Measurements from ENCODE around the gene PRR33.

PRR33 gene

GRCh38 chr11:1862588-1863351 is 28.9 kb downstream of the PRR33 start:
- DNase-seq (ENCODE audit: low spot score), result no peak

DNA sequence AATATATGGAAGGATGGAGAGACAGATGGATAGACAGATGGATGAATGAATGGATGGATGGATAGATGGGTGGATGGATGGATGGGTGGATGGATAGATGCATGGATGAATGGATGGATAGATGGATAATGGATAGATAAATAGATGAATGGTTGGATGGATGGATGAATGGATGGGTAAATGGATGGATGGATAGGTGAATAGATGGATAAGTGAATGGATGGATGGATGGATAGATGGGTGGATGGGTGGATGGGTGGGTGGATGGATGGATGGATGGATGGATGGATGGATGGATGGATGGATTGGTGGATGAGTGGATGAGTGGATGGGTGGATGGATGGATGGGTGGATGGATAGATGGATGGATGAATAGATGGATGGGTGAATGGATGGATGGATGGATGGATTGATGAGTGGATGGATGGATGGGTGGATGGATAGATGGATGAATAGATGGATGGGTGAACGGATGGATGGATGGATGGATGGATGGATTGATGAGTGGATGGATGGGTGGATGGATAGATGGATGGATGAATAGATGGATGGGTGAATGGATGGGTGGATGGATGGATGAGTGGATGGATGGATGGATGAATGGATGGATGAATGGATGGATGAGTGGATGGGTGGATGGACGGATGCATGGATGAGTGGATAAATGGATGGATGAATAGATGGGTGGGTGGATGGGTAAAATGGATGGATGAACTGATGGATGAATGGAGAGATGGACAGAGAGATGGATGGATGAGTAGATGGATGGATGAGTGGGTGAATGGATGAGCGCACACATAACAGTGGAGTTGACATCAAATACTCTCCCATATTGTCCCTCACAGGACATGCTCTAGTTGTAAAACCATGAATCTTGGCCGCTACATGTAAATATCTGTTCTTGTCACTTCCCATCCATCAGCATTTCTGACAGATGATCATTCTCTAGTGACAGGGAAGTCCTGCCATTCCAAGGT is 30.0 kb downstream of the PRR33 start:
- DNase-seq (ENCODE audit: low spot score), result no peak

- DNase-seq (ENCODE audit: low spot score), result no peak
Measured at GRCh38 chr11:1860108-1860507, 31.6 kb downstream of the PRR33 start.

DNA sequence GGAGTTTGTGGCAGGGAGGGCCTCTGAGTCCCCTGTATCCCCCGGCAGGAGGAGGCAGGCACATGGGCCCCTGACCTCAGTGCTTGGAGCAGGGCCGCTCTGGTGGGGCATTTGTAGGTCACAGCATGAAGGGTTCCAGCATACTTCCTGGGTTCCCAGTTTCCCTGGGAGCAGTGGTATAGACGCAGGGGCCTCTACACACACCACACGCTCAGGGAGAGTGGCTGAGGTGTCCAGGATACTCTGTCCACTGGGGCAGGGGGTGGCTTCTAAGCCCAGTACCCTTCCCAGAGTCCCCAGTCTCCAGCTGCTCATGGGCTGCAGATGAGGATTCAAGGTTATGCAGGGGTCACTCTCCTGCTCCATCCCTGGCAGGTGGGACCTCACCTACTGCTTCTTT is 32.7 kb downstream of the PRR33 start:
- no peak for DNase-seq (ENCODE audit: low spot score)

DNA sequence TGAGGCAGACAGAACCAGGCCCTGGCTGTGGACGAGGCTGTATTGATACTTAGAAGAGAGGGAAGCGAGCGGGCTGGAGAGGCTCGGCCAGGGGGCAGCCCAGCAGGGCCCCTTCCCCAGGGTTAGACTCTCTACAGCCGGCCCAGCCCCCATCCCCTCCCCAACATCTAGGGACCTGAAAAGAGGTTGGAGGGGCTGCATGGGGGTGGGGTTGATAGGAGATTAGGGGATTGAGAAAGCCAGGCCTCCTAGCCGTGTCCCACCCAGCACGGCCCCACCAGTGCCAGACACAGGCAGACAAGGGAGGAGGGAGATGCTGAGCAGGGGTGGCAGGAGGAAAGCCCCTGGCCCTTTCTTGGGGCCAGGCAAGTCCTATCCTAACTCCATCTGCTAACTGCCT is 33.1 kb downstream of the PRR33 start:
- no peak for DNase-seq (ENCODE audit: low spot score)

DNA sequence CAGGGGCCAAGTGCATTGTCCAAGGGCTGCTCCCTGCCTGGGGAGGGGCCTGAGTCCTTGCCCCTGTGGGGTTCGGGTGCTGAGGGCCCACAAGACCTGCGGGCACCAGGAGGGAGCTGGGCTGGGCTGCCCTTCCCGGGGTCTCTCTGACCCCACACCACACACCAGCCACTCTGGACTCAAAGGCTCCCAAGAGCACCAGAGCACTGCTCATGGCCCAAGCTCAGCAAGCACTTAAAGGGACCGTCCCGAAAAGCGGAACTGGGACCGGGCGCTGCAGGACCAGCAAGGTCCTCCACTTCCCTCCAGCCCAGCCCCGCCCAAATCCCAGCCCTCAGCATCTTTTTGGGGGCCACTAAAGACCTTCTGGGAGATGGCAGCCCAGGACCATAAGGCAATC is 33.5 kb downstream of the PRR33 start:
- DNase-seq (ENCODE audit: low spot score), result no peak

GRCh38 chr11:1857064-1857463 is 34.6 kb downstream of the PRR33 start:
- DNase-seq (ENCODE audit: low spot score), result no peak

GRCh38 chr11:1856306-1857005 is 35.2 kb downstream of the PRR33 start:
- DNase-seq (ENCODE audit: low spot score), result no peak

- DNase-seq (ENCODE audit: low spot score), result no peak
Measured at GRCh38 chr11:1855886-1856265, 35.8 kb downstream of the PRR33 start.

DNA sequence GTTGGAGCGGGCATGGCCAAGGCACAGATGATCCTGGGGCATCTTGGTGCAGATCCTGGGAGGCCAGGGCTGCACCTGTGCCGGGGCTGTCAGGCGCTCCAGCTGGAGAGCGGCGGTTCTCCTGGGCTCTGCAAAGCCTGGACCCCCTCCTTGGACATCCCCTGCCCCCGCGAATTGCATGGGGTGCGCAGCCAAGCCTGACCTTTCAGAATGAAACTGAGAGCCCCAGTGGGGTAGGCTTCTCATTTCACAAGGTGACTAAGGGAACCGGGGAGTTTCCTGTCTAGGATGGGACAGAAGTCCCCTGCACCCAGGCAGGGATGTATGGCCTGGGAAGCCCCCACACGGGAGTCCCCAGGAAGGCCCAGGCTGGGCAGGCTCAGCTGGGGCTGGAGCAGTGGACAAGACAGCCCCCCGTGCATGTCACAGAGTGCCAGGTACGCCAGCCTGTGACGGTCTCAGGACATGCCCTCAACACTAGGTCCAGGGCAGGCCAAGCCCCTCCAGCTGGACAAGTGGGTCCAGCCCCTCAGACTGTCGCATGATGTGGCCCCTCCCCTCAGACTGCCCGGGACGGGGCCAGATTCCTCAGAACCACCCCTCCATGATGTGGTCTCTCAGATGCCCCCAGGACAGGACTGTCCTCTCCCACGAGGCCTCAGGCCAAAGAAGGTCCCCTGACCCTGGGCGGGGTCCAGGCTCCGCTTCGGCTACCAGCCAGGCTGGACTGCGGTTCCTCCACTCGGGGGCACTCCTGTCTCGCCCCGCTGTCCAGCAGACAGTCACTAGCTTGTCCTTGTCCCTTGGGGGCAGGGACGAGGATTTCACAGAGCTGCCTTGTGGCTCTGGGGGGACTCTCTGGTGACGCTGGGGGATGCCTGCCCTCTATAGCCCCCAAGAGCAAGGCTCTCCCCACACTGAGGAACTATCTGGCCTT is 36.5 kb downstream of the PRR33 start:
- DNase-seq (ENCODE audit: low spot score), result no peak

DNA sequence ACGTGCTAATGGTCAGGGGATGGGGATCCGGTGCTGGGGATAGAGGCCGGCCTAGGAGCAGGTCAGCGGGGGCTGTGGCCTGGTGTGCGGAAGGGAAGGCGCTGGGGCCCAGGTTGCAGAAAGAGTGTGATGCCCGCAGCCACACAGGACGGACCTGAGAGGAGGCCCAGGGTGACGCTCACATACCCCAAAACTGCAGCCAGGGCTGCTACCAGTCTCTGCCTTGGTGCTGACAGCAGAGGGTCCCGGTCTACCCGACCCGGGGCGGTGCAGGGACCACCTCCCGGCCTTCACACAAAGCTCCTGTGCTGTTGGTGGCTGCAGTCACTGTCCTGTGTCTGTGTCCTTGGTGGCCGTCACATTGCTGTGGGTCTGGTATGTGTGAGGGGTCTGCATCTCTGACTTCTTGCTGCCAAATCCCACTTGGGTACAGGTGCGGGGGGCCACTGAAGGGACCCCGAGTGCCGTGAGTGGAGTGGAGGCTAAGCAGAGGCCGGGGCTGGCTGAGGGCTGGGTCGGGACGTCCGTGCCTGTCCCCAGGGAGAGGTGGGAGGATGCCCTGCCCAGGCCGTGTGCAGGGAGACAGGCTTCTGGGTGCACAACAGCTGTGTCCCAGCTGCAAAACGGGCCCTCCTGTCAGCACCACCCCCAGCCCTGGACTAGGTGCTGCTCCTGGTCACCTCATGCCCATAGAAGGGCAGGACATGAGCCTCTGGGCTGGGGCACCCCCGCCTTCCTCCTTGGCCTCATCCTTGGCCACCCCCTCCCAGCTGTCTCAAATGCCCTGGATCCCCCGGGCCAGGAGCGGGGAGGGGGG is 37.4 kb downstream of the PRR33 start:
- no peak for DNase-seq (ENCODE audit: low spot score)

- DNase-seq (ENCODE audit: low spot score), result no peak
Measured at GRCh38 chr11:1853376-1854131, 38.1 kb downstream of the PRR33 start.

- no peak for DNase-seq (ENCODE audit: low spot score)
Measured at GRCh38 chr11:1852877-1853276, 38.8 kb downstream of the PRR33 start, which contains the start of gene LSP1. Gene LSP1 (plus strand): TSS chr11:1853084. CDS start chr11:1853145, 61 bp downstream.

DNA sequence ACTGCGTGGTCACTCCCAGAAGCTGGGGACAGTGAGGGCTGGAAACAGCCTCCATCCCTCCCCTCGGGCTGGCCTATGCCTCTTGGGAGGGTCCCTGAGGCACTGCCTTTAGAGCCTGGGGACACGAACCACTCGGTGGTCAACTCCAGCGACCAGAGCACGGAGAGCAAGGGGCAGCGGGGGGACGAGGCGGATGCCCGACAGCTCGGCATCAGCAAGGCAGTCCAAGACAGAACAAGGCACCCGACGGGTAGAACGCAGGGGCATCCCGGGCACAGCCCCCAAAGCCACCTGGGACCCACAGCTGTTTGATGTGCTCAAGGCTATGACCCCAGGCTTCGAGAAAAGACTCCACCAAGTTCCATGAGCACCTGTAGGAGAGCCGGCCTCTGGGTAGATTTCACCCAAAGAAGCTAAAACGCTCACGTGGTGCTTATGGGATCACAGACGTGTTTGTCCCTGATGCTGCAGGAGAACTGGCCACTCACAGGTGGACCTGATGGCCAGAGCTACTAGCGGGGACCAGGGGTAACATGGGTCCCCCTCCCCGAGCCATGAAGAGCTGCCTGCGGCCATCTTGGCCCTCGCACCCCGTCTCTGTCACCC is 39.3 kb downstream of the PRR33 start:
- no peak for DNase-seq (ENCODE audit: low spot score)

- DNase-seq (ENCODE audit: low spot score), result no peak
Measured at GRCh38 chr11:1851468-1852180, 40.1 kb downstream of the PRR33 start.

DNA sequence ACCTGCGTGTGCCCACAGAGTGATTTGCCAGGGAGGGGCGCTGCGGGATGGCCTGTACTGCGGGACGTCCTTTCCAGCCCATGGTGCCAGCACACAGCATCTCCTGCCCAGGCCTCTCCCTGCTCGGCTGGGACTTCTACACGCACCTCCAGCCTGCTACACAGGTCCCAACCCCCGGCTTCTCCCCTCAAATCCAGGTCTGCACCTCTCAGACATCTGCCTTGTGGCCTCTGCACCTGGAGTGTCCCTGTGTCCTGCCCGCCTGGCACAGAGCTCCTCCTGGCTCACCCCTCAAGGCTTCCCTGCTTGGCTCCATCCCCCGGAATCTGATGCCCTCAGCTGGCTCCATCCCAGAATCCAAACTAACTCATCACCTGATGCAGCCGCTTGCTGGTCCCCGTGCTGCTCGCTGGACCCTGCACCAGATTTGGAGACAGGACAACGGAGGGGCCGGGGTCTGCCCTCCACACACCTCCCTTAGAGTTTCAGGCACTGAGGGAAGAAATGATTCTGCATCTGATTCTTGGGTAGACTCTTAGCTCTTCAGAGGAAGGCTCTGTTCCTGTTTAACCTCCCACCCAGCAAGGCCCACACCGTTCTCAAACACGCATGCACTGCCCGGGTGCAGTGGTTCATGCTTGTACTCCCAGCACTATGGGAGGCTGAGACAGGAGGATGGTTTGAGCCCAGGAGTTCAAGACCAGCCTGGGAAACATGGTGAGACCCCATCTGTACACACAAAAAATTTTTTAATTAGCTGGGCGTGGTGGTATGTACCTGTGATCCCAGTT is 42.9 kb downstream of the PRR33 start:
- no peak for DNase-seq (ENCODE audit: low spot score)

DNA sequence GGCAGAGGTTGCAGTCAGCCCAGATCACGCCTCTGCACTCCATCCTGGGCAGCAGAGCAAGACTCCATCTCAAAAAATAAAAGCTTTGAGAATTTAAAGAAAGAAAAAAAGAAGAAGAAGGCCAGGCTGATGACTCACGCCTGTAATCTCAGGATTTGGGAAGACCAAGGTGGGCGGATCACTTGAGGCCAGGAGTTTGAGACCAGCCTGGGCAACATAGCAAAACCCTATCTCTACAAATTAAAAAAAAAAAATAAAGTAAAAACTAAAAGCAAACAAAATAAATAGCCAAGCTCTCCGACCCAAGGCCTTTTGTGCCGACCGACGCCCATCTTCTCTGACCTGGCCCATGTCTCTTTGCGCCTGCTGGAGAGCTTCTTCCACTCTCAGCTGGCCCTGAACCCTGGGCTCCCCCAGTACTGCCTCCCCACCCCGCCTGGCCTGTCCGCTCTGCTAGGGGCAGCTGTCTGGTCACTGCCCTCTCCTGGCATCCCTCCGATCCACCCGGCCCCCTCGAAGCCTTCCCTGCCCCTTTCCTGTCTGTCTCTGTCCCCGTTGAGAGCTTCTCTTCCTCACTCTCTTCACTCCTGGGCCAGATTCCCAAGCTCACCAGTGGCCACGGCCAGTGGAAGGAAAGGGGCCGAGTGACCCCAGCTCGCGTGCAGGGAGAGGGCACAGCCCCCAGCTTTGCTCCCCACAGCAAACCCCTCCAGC is 43.6 kb downstream of the PRR33 start:
- no peak for DNase-seq (ENCODE audit: low spot score)
